NCI-H2107 (cell line): ENCODE data around the gene SLC5A11.
"Not testable (repeated sequence)": the region's sequence is repeated elsewhere in the genome, so short reads cannot be mapped to it uniquely, and the experiment has no call there.

ENCODE experiments used
- DNase-seq: peaks from one replicate; lab custom pipeline; 2025; lab: John Stamatoyannopoulos, UW

SLC5A11 gene

DNA sequence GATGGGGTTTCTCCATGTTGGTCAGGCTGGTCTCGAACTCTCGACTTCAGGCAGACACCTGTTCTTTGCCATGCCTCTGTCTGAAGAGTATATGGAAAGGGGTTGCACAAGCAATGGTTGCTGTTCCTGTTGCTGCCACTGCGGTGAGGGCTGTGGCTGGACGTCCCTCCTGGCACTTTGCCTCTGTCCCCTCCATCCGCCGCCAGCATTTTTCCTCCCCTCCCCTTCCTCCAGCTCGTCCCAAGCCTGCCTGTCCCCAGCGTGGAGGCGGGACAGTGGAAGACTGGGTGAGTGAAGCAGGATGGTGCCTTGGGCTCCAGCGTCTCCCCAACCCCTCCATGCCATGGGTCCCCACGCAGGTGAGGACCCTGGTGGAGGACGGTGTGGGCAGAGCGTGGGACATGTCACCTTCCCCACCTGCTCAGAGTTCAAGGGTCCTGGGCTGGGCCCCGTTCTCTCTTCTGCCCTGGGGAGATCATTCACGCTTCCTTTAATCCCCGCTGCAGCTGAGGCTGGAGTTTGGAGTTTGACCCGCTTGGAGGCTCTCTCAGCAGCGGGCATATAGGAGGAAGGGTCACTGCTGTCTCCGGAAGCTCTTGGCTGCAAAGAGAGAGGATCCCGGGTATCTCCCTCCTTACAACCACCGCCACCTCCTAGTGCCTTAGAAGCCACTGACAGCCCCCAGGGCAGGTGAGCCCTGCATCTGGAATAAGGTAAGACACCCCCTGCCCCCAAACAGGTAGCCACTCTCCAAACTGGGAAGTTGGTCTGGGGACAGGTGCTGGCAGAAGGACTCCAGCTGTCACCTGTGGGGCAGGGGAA, at the start of gene SLC5A11:
TSS of gene SLC5A11 (plus strand) at position 238 of the 822 bp plus-strand sequence. CDS start 12,681 bp downstream, outside the sequence.
- DNase-seq, result no peak

DNA sequence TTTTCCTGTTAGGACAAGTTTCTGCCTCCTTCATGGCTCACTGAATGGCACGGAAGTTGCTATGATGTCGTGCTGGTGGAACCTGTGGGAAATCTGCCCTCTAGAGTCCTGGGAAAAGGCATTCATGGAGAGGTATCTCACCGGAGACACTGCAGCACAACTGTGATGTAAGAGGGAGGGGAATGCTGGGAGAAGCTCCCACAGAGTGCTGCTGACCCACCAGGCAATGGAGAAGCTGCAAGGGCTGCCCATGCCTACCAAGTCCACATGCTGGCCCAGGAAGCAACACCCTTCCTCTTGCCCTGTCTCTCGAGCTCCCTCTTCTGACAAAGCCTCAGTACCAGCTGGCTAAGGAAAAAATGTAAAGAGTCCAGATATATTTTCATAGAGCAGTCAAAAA, 45.2 kb upstream of the SLC5A11 start:
- DNase-seq, result no peak

- no peak for DNase-seq
Measured at GRCh38 chr16:24801761-24802302, 43.9 kb upstream of the SLC5A11 start.

DNA sequence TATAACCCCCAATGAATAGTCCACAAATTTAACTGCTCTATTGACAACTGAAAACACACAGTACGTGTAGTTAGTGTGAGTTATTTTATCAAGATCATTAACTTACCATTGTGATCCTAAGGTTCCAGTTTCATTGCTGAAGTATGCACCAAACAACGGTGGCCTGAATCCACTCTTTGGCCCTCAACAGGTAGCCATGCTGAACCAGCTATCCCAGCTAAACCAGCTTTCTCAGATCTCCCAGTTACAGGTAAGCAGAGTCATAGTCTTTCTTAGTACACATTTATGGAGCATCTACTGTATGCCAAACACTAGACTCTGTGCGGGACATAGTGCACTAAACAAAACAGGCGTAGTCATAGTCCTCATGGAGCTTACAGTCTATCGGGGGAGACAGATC, 40.3 kb upstream of the SLC5A11 start:
- no peak for DNase-seq

- DNase-seq, result no peak
Measured at GRCh38 chr16:24807301-24807700, 38.5 kb upstream of the SLC5A11 start.

- DNase-seq, result no peak
Measured at GRCh38 chr16:24810951-24811843, 34.6 kb upstream of the SLC5A11 start.

DNA sequence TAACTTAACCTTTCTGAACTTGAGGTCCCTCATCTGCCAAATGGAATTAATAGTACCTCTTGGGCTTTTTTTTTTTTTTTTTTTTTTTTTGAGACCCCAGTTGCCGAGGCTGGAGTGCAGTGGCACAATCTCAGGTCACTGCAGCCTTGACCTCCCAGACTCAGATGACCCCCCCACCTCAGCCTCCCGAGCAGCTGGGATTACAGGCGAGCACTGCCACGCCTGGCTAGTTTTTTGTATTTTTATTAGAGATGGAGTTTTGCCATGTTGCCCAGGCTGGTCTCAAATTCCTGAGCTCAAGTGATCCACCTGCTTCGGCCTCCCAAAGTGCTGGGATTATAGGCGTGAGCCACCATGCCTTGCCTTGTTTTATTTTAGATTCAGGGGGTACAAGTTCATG, 33.0 kb upstream of the SLC5A11 start:
- DNase-seq, result not testable (repeated sequence)

DNA sequence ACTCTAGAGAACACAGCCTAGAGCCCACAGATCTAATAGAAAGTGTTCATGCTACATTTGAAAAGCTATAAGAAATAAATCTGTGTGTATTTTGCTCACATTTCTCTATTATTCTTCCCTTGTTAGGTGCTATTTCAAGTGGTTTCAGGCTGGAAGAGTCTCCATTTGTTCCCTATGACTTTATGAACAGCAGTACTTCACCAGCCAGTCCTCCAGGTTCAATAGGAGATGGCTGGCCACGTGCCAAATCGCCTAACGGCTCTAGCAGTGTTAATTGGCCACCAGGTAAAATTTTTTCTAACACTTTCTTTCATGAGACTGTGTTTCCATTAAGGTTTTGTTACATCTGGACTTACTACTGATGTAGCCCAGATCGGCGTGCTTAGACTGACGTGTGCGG, 30.7 kb upstream of the SLC5A11 start:
- peak; percentile 35 for DNase-seq

- DNase-seq, result no peak
Measured at GRCh38 chr16:24816688-24817087, 29.1 kb upstream of the SLC5A11 start.

DNA sequence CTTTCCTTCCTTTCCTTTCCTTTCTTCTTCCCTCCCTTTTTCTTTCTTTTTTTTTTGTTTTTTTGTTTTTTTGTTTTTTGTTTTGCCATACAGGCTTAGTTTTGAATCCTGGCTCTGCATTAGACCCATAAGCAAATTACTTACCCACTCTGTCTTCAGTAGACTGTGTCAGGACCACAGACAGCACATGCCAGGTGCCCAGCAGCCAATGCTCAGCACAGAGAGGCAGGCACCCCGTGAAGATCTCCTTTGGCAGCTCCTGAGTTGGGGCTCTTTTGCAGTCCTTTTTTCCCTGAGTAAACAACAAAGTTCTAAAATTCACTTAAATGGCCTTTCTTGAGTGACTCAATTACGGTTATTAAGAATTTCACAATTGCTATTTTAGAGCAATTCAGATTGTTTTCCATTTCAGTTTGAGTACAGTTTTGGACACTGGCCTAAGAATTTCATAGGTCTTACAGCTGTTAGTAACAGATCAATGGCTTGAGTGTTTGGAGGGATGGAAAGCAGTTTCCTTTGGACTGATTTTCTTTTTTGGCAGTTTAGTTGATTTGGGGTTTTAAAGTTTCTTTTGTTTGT, 26.2 kb upstream of the SLC5A11 start:
- DNase-seq, result no peak

DNA sequence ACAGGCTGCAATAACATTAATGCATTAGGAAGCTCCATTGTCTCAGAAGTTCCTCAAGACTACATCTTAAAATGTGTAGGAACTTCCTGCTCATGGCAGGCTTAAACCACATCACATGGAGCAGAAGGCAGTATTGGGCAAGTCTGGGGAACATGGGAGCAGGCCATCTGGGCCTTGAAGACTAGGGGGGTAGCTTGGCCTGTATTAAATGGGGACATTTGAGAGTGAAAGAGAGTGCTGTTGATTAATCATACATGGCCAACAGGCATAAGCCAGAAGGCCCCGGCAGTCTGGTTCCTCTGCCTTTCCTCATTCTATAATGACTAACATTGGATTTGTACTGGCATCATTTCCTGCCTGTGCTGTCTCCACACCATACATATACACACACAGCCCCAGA, 25.2 kb upstream of the SLC5A11 start:
- DNase-seq, result no peak

GRCh38 chr16:24821129-24821528, 24.6 kb upstream of the SLC5A11 start:
- DNase-seq, result no peak

- no peak for DNase-seq
Measured at GRCh38 chr16:24822542-24822941, 23.2 kb upstream of the SLC5A11 start.

- no peak for DNase-seq
Measured at GRCh38 chr16:24822974-24823373, 22.8 kb upstream of the SLC5A11 start.

DNA sequence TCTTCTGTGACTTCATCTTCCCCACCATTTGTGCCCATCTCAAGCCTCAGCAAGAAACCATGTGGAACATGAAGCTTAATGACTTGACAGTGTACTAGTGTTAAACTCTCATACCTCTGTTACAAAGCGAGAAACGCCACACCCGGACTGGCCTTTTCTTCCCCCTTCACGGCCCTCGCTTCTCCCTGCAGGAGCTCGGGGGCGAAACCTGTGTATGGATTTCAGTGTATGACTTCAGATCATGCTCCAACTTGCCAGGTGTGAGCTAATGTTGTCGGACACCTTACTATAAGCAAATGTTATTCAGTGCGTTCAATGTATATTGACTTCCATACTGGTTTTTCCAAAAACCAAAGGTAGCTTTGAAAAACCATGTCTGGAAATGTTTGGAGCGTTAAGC, 20.1 kb upstream of the SLC5A11 start:
- DNase-seq, result no peak

DNA sequence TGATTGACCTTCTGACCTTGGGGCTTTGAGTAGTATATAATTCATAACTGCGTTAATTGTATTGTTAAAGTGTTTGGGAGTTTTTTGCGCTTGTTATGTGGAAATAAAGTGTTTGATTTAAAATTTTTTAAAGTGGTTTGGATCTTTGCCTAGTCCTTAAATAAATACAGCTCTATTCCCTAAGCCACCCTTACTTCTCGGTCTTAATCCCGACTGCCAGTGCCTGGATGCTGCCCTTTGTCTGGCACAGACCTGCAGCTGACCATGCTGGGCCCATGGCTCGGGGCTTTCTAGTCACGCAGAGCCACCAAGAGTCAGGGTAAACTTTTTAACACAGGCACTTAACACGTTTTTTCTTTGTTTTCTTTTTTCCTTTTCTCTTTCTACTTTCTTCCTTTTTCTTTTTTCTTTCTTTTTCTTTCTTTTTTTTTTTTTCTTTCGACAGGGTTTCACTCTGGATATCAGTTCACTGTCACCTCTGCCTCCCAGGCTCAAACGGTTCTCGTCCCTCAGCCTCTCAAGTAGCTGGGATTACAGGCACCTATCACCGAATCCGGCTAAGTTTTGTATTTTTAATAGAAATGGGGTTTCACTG, 19.6 kb upstream of the SLC5A11 start:
- no peak for DNase-seq

GRCh38 chr16:24826817-24827566, 18.8 kb upstream of the SLC5A11 start:
- no peak for DNase-seq

- no peak for DNase-seq
Measured at GRCh38 chr16:24829153-24829552, 16.6 kb upstream of the SLC5A11 start.

GRCh38 chr16:24833352-24833751, 12.4 kb upstream of the SLC5A11 start:
- DNase-seq, result no peak

GRCh38 chr16:24834459-24835335, 11.1 kb upstream of the SLC5A11 start:
- no peak for DNase-seq
